Activated CD4-positive, alpha-beta T cell treated with anti-CD3 and anti-CD28 coated beads for 36 hours (primary cell): ENCODE results near the gene TFAP2A. TPM values are rescaled to one million over a fixed set of nuclear protein-coding genes. Genes with fewer than 3 reads are reported as not detected.

ENCODE experiments used
- ATAC-seq: fragments of 200-7000 bp; cut with Tn5 transposase; one replicate; pipeline ENCODE4 v1.10.0; 2021; ENCODE audit warnings: mild to moderate bottlenecking, moderate library complexity
- CTCF ChIA-PET: fragments of 350-600 bp; sonication (Branson Sonifier 250); formaldehyde crosslinking; loops from one replicate; lab custom pipeline; 2021; ENCODE audit warnings: antibody characterized with exemption; lab: Charles Lee
- POLR2A ChIA-PET: fragments of 350-600 bp; sonication (Branson Sonifier 250); formaldehyde crosslinking; loops from one replicate; lab custom pipeline; 2021; ENCODE audit warnings: antibody characterized with exemption, inconsistent platforms; lab: Charles Lee
- DNase-seq: peaks from one replicate; pipeline ENCODE4 v3.0.0-alpha.2; 2020
- H3K27ac Mint-ChIP-seq: one replicate; pipeline ENCODE4 v1.8.0; 2021; ENCODE audit warnings: mixed read lengths
- H3K27me3 Mint-ChIP-seq: one replicate; pipeline ENCODE4 v1.8.0; 2021; ENCODE audit warnings: mixed read lengths
- H3K36me3 Mint-ChIP-seq: one replicate; pipeline ENCODE4 v1.8.0; 2021; ENCODE audit warnings: low read depth, mixed read lengths
- H3K4me1 Mint-ChIP-seq: one replicate; pipeline ENCODE4 v1.8.0; 2021; ENCODE audit warnings: mixed read lengths
- H3K4me3 Mint-ChIP-seq: one replicate; pipeline ENCODE4 v1.8.0; 2021; ENCODE audit warnings: mild to moderate bottlenecking, moderate library complexity, mixed read lengths
- H3K9me3 Mint-ChIP-seq: one replicate; pipeline ENCODE4 v1.8.0; 2021; ENCODE audit warnings: low read depth, mixed read lengths
- intact Hi-C, 2 experiments: fragments of 100-400 bp; cut with DNase I in 1 of 2; cut with micrococcal nuclease in 1 of 2; formaldehyde crosslinking; loops; one replicate each; pipeline versions ENCODE4 v1.14.2 to v1.15.1; 2022 to 2024; cut with DNase I, micrococcal nuclease
- total RNA-seq, 2 experiments: library from RNA; stranded (reverse); gene quantifications; one replicate each; pipeline ENCODE4 v1.2.3, GENCODE V29; 2021

The TFAP2A gene
- total RNA-seq, 2 experiments from 2014 or later, result 0.23 to 0.26 TPM

DNA sequence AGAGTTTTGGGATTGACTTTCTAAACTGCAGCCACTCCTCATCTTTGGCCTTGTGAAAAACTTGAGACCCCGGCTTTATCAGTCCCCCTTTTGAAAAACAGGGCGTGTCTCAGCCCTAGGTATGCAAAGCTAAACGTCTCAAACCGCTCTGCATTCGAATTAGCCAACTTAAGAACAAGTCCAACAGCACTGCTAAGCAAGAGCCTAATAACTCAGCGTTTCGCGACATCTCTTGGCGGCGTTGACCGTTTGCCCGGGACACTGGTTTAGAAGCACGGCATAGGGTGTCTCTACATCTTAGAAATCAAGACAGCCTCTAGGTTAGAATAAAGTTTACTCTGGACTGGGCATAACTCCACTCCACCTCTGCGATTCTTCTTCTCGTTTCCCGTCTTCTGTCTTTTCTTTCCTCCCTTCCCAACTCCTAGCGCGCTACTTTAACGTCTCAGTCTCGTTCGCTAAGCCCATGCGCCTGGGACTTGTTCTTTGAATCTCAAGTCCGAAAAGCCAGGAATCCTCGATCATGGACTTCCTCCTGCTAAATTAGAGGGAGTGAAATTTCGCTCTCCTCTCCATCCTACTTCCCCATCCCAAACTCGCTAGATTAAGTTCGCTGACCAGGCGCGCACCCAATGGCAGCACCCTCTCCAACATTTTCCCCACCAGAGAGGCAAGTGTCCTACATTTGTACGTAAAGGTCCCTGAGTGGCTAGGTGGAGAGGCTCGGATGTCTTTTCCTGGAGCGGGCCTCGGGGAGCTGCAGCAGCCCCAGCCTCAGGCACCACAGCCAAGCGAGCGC, 10.5 kb upstream of the TFAP2A start:
- H3K4me3 Mint-ChIP-seq, result no peak overlapping the region
- H3K27ac Mint-ChIP-seq, result no peak overlapping the region
- intact Hi-C loops, result loop anchor here in 1 of 2 experiments (5.0 kb wide), 2 partner anchors 168 to 1173 kb away; no protein-coding TSS in a partner anchor
- no peak for ATAC-seq
- H3K9me3 Mint-ChIP-seq, result no peaks in the 10 kb centered on the region
- CTCF ChIA-PET, result interaction anchor here (1.2 kb wide), 1 partner anchor 11 kb away, joined by 5 read pairs; no protein-coding TSS in a partner anchor
- peaks cover 79% of the 10 kb centered on the region for H3K27me3 Mint-ChIP-seq
- DNase-seq, result no peak
- H3K4me1 Mint-ChIP-seq, result peaks cover 16% of the 10 kb centered on the region
- POLR2A ChIA-PET, result no interaction called here
- H3K36me3 Mint-ChIP-seq, result no peaks in the 10 kb centered on the region

DNA sequence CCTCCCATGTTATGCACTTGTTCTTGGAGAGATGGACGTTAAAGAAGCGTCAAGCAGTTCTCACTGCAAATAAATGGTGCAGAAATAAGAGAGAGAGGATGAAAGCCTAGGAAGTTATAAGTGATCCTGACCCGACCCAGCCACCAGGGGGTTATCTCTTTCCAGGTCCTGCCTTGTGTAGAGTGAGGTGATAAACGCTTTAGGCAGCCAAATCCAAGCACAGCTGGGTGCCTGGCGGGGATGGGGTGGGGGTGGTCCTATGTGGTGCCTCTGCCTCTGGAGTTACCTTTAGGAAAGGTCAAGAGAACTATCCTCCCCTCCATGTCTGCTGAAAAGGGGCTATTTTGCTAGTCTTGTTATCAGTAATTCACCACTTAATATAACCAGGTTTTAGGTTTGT, 9.2 kb upstream of the TFAP2A start:
- H3K9me3 Mint-ChIP-seq, result no peaks in the 10 kb centered on the region
- POLR2A ChIA-PET, result no interaction called here

DNA sequence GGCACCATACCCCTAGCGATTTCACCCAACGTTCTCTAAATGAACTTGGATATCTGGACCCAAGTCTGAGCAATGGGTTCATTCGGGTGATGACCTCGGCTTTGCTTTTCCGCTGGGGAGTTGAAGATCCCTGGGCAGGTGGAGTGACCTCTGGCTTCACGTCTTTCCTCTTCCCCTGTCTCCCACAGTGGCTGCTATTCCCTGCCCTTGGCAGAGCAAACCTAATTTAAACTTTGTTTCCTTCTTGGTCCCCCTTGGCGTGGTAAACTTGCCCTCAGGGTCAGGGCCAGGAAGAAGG, 7.8 kb upstream of the TFAP2A start:
- Mint-ChIP-seq H3K9me3 (no peaks in the 10 kb centered on the region), H3K36me3 (peaks cover 2% of the 10 kb centered on the region), H3K4me1 (peaks cover 13% of the 10 kb centered on the region), H3K4me3 (no peak overlapping the region), H3K27ac (no peak overlapping the region), H3K27me3 (peaks cover 83% of the 10 kb centered on the region)
- intact Hi-C loops, result no loop called here
- ATAC-seq (no peak), DNase-seq (no peak)
- CTCF ChIA-PET, result interaction anchor here (1.3 kb wide), 1 partner anchor 13 kb away, joined by 4 read pairs; no protein-coding TSS in a partner anchor
- POLR2A ChIA-PET, result no interaction called here

More for the DNA sequence above, 9.2 kb upstream of the TFAP2A start:
- Mint-ChIP-seq H3K4me1 (peaks cover 13% of the 10 kb centered on the region), H3K27ac (no peak overlapping the region), H3K36me3 (peaks cover 2% of the 10 kb centered on the region), H3K27me3 (peaks cover 79% of the 10 kb centered on the region), H3K4me3 (no peak overlapping the region)
- DNase-seq (no peak), ATAC-seq (no peak)
- intact Hi-C loops, result no loop called here
- CTCF ChIA-PET, result interaction anchor here (1.2 kb wide), 1 partner anchor 10 kb away, joined by 5 read pairs; no protein-coding TSS in a partner anchor

DNA sequence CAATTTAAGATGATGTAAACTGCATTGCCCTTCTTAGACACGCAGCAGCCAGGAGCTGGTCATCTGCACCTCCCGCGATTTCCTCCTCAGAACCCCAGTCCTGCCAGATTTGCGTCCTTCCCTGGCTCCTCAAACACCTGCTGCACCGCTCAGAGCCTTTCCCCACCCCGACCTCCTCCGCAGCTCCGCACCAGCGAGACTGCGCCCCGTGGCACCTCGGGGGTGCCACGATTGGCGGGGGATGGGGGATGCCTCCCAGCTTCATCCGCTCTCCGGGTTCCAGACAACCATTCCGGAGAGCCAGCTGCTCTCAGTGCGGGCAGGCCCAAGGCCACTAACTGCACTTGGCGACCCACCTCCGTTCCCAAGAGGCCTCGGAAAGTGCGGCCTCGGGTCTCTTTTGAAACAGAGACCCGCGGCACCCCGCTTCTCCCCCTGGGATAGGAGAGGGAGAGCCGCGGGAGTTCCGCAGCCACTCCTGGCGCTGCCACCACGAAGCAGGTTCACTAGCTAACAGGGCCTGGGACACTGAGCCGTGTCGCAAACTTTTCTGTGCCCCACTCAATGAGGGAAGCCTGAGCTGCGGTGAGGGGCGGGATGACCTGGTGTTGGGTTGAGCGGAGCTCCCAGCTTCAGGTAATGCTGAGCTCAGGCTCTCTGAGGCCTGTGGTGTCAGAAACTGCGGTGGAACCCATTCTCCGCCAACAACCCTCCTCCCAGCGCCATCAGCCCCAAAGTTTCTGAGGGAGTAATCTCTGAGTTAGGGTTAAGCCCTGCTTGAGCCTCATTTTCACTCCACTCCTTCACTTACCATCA, 7.3 kb upstream of the TFAP2A start:
- ATAC-seq (no peak), DNase-seq (no peak)
- ChIA-PET CTCF (interaction anchor here (0.8 to 1.3 kb wide), 3 partner anchors 7 to 28 kb away, joined by 3 to 5 read pairs (median 4); no protein-coding TSS in a partner anchor), POLR2A (interaction anchor here (0.6 kb wide), 2 partner anchors 206 to 509 kb away, joined by 3 to 4 read pairs; no protein-coding TSS in a partner anchor)
- intact Hi-C loops, result no loop called here
- H3K36me3 Mint-ChIP-seq, result peaks cover 2% of the 10 kb centered on the region
- H3K27ac Mint-ChIP-seq, result no peak overlapping the region
- no peaks in the 10 kb centered on the region for H3K9me3 Mint-ChIP-seq
- peaks cover 84% of the 10 kb centered on the region for H3K27me3 Mint-ChIP-seq
- peaks cover 14% of the 10 kb centered on the region for H3K4me1 Mint-ChIP-seq
- no peak overlapping the region for H3K4me3 Mint-ChIP-seq

DNA sequence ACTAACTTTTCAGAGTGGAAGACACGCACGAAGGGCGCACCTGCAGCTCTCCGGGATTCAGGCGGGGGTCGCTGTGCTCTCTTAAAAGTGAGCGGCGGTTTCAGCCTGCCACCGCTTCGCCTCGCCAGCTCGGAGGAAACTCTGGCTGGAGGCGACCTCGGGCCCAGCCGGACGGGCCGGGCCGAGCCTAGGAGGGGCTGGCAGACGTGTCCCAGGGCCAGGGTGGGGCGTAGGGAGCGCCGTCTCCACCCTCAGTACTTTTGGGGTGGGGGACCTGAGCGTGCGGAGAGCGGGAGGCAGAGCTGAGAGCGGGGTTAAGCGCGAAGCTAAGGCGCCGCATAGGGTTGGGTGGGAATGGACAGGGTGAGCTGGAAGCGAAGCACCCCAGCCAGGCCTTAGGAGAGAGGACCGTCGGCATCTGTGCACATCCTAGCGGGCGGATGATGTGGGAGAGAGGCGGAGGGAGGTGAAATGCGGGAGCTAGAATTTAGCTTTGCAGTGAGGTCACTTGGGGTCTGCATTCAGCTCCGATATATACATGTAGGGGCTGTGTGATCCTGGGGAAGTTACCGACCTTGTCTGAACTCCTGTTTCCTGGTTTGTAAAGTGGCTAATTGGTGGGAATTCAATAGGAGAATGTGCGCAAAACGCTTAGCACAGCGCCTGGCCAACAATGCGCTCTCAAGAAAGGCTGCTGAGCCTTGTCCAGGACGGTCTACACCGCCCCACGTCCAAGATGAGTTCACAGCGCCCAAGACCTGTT, 6.5 kb upstream of the TFAP2A start:
- H3K4me3 Mint-ChIP-seq, result no peak overlapping the region
- CTCF ChIA-PET, result interaction anchor here (0.8 to 1.5 kb wide), 4 partner anchors 8 to 27 kb away, joined by 3 to 9 read pairs (median 4); no protein-coding TSS in a partner anchor
- H3K27me3 Mint-ChIP-seq, result peaks cover 85% of the 10 kb centered on the region
- peaks cover 2% of the 10 kb centered on the region for H3K36me3 Mint-ChIP-seq
- intact Hi-C loops, result no loop called here
- no peaks in the 10 kb centered on the region for H3K9me3 Mint-ChIP-seq
- H3K27ac Mint-ChIP-seq, result no peak overlapping the region
- POLR2A ChIA-PET, result interaction anchor here (0.6 kb wide), 1 partner anchor 508 kb away, joined by 4 read pairs; no protein-coding TSS in a partner anchor
- ATAC-seq (peak; percentile 23), DNase-seq (no peak)
- peaks cover 14% of the 10 kb centered on the region for H3K4me1 Mint-ChIP-seq

DNA sequence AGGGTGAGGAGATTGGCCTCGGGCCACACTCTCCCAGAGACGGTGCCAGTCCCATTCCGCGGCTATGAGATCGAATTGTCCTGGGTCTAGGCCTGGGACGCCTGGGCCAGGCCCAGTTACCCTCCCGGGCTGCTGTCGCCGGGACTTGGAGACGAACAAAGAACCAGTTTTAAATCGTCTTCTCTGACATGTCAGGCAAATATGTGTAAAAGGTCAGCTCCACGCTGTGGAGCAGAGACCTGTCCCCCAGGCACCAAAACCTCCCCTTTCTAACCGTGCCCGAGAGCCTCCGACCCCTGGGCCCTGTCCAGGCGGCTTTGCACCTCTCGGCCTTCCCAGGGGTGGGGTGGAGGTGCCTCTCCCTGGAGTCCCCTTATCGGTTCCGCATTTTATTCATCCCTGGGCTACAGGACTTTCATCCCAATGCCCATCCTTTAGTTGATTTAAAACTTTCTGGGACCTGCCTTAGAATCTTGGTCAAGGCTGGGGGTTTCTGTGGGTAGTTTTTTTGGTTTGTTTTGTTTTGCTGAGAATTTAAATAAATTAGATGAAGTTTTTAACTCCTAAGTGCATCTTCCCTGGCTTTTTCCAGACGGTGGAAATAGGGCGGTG, 5.8 kb upstream of the TFAP2A start:
- no peak overlapping the region for H3K27ac Mint-ChIP-seq
- POLR2A ChIA-PET, result no interaction called here
- intact Hi-C loops, result no loop called here

DNA sequence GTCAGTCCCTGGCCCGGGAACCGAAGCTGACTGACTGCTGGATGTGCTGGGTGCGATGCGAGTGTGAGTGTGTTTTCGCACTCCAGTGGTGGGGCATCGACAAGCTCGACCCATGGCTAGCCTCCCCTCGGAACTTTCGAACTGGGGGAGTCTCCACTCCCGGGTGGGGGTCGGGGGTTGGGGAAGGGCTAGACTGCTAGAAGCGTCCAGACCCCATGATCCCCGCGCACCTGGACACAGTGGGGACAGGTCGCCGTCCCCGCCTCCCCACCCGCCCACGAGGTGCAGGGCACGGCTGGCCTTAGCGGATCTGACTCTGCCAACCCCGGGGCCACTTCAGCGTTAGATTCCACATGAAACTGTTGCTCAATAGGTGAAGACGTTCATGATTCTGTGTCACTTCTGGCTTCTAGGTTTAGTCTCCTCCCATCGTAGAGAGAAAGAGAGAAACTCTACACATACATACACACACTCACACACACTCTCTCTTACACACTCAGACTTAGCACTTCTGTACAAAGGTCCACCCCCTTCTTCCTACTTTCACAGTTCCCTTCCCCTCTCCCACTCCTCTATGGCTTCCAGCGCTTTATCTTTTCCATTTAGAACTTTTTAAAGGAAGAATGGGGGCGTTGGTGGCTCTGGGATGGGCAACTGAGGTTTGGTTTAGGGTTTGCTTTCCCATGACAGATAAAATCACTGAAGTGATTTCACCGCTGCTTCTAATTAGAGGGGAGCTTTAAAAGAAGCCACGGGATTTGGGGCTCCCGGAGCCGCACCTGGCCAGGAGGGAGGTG, 5.1 kb upstream of the TFAP2A start:
- peaks cover 6% of the 10 kb centered on the region for H3K36me3 Mint-ChIP-seq
- ChIA-PET CTCF (interaction anchor here (0.9 to 1.5 kb wide), 2 partner anchors 14 to 16 kb away, joined by 3 to 9 read pairs; no protein-coding TSS in a partner anchor), POLR2A (no interaction called here)
- peaks cover 87% of the 10 kb centered on the region for H3K27me3 Mint-ChIP-seq
- no peak overlapping the region for H3K27ac Mint-ChIP-seq
- intact Hi-C loops, result loop anchor here in 1 of 2 experiments (5.0 to 10.0 kb wide), 2 partner anchors 38 to 1595 kb away; partner anchors contain the start of gene HIVEP1
- H3K4me3 Mint-ChIP-seq, result no peak overlapping the region
- DNase-seq (no peak), ATAC-seq (no peak)
- H3K9me3 Mint-ChIP-seq, result no peaks in the 10 kb centered on the region
- H3K4me1 Mint-ChIP-seq, result peaks cover 13% of the 10 kb centered on the region

More for the DNA sequence above, 5.8 kb upstream of the TFAP2A start:
- DNase-seq (no peak), ATAC-seq (no peak)
- Mint-ChIP-seq H3K4me3 (no peak overlapping the region), H3K27me3 (peaks cover 87% of the 10 kb centered on the region), H3K4me1 (peaks cover 11% of the 10 kb centered on the region), H3K36me3 (peaks cover 2% of the 10 kb centered on the region), H3K9me3 (no peaks in the 10 kb centered on the region)
- CTCF ChIA-PET, result interaction anchor here (0.9 to 1.5 kb wide), 2 partner anchors 15 to 17 kb away, joined by 3 to 9 read pairs; no protein-coding TSS in a partner anchor

DNA sequence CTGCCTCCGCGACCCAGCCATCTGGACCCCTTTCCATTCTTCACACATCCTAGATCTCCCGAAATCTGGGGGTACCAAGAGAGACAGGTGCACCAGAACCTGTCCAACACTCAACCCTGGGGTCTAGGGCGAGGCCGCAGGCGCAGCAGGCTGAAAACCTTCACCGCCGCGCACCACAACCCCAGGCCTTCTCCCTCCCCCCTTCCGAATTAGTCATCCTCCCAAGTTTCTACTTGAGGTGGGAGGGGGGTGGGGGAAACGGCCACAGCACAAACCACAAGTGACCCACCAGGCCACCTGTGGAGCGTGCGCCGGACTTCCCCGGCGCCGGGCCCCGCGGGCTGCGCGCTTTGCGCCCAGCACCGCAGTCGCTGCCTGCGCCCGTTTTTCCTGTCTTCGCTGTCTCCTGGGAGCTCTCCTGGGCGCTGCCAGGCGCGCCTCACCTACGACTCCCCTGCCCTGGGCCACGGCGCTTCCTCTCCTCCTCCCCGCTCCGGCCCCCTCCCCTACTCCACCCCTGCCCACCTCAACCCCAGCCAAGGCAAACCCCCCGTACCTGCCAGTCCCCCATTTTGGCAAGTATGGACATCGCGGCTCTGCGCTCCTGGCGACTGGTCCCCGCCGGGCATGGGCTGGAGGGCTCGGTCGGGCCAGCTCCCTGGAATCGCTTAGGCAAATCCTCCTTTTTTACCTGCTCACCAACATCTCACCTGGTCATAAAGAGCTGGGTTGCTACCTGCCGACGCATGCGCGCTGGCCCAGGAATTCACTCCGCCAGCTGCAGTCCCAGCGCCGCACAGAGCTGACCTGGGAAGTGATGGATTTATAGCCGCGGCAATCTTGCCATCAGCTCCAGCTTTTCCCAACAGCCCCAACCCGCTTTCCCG, 4.2 kb upstream of the TFAP2A start:
- H3K27me3 Mint-ChIP-seq, result peaks cover 87% of the 10 kb centered on the region
- intact Hi-C loops, result loop anchor here in 1 of 2 experiments (5.0 to 10.0 kb wide), 2 partner anchors 37 to 1596 kb away; partner anchors contain the start of gene HIVEP1
- ChIA-PET POLR2A (no interaction called here), CTCF (interaction anchor here (1.2 kb wide), 1 partner anchor 11 kb away, joined by 5 read pairs; no protein-coding TSS in a partner anchor)
- H3K4me3 Mint-ChIP-seq, result no peak overlapping the region
- peaks cover 17% of the 10 kb centered on the region for H3K4me1 Mint-ChIP-seq
- H3K36me3 Mint-ChIP-seq, result peaks cover 6% of the 10 kb centered on the region
- H3K9me3 Mint-ChIP-seq, result no peaks in the 10 kb centered on the region
- DNase-seq (no peak), ATAC-seq (no peak)
- H3K27ac Mint-ChIP-seq, result no peak overlapping the region

DNA sequence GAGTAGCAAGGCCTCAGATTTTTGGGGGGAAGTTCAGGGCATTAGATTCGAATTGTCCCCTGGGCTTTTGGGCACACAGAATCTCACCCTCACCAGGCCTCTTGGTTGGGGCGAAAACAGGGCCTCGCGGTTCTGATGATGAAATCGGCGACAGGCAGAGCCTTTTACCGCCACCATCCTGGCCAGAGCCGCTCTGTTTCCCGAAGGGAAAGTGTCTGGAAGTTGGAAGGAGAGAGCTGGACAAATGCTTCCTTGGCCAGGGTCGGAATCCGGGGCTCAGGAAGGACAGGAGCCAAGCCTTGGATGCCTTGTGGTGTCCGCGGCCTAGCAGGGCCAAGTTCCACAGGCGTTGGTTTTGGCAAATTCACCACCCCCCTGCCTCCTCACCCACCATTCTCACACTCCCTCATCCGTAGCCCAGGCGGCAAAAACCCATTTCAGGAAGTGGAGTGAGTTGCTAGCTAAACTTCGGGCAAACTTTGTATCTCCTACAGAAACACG, 3.5 kb upstream of the TFAP2A start:
- no peak for ATAC-seq

More for the DNA sequence above, 3.5 kb upstream of the TFAP2A start:
- DNase-seq, result no peak
- CTCF ChIA-PET, result interaction anchor here (1.2 kb wide), 1 partner anchor 11 kb away, joined by 5 read pairs; no protein-coding TSS in a partner anchor
- intact Hi-C loops, result loop anchor here in 1 of 2 experiments (5.0 to 10.0 kb wide), 2 partner anchors 36 to 1596 kb away; partner anchors contain the start of gene HIVEP1
- peaks cover 6% of the 10 kb centered on the region for H3K36me3 Mint-ChIP-seq
- POLR2A ChIA-PET, result no interaction called here
- H3K4me3 Mint-ChIP-seq, result no peak overlapping the region
- H3K4me1 Mint-ChIP-seq, result peaks cover 24% of the 10 kb centered on the region
- no peaks in the 10 kb centered on the region for H3K9me3 Mint-ChIP-seq
- H3K27ac Mint-ChIP-seq, result no peak overlapping the region
- peaks cover 89% of the 10 kb centered on the region for H3K27me3 Mint-ChIP-seq
